Kidney tubule cell (primary cell): ENCODE results near the gene NQO2.
A peak's percentile ranks its signal among the peaks of the same experiment; 100 is the strongest.
"Not testable (repeated sequence)": the region's sequence is repeated elsewhere in the genome, so short reads cannot be mapped to it uniquely, and the experiment has no call there.

Experiments used
- DNase-seq: peaks from one replicate; pipeline ENCODE4 v3.0.0-alpha.2; 2018; ENCODE audit warnings: low spot score

Gene NQO2

GRCh38 chr6:2989332-2990247, 10.1 kb upstream of the NQO2 start:
- peak; percentile 94 for DNase-seq

GRCh38 chr6:2990248-2990931, 9.3 kb upstream of the NQO2 start:
- DNase-seq, result peak; percentile 41

GRCh38 chr6:2990932-2991506, 8.7 kb upstream of the NQO2 start:
- peak; percentile 18 for DNase-seq

- DNase-seq, result no peak
These were observed 7.2 kb upstream of the NQO2 start for GRCh38 chr6:2992330-2992979.

GRCh38 chr6:2993755-2994317, 5.9 kb upstream of the NQO2 start:
- DNase-seq, result peak; percentile 8

GRCh38 chr6:2998249-2998997, 1.3 kb upstream of the NQO2 start:
- peak; percentile 27 for DNase-seq

GRCh38 chr6:2998998-2999617, 586 bp upstream of the NQO2 start:
- DNase-seq, result peak; percentile 83

GRCh38 chr6:3001146-3001772, 1.6 kb downstream of the NQO2 start:
- no peak for DNase-seq

- DNase-seq, result peak; percentile 83
These were observed 2.1 kb downstream of the NQO2 start for GRCh38 chr6:3001773-3002293.

- not testable (repeated sequence) for DNase-seq
These were observed 3.5 kb downstream of the NQO2 start for GRCh38 chr6:3003226-3003625.

- no peak for DNase-seq
These were observed 5.4 kb downstream of the NQO2 start for GRCh38 chr6:3005077-3005476.

GRCh38 chr6:3005874-3006273, 6.2 kb downstream of the NQO2 start:
- no peak for DNase-seq

- DNase-seq, result no peak
These were observed 6.8 kb downstream of the NQO2 start for GRCh38 chr6:3006476-3006875.

GRCh38 chr6:3007571-3007970, 7.9 kb downstream of the NQO2 start:
- no peak for DNase-seq

- not testable (repeated sequence) for DNase-seq
These were observed 9.1 kb downstream of the NQO2 start for GRCh38 chr6:3008712-3009265.

GRCh38 chr6:3009930-3010329, 10.2 kb downstream of the NQO2 start:
- peak; percentile 6 for DNase-seq

- no peak for DNase-seq
These were observed 11.5 kb downstream of the NQO2 start for GRCh38 chr6:3011158-3011557.

- DNase-seq, result no peak
These were observed 11.9 kb downstream of the NQO2 start for GRCh38 chr6:3011592-3011991.

- DNase-seq, result peak; percentile 84
These were observed 13.8 kb downstream of the NQO2 start for GRCh38 chr6:3013486-3013885.
